Measurements from ENCODE around the gene THADA.
"Not testable (repeated sequence)": the region's sequence is repeated elsewhere in the genome, so short reads cannot be mapped to it uniquely, and the experiment has no call there.

The THADA gene

DNA sequence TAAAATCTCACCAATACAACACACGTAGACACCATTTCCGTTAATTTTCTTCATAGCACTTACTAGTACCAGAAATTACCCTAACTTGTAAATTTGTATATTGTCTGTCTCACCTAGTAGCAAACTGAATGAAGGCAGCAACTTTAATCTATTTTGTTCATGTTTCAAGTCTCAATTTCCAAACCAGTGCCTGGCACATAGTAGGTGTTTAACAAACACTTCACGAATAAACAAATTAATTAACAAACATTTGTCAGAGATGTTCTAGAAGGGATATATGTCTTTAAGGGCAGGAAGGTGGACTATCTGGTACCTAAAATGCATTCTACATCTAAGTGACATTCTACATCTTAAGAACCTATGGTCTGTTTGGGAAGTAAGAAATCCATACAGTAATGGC, 963 bp downstream of the THADA start:
- DNase-seq (ENCODE audit: low read depth), result no peak

DNA sequence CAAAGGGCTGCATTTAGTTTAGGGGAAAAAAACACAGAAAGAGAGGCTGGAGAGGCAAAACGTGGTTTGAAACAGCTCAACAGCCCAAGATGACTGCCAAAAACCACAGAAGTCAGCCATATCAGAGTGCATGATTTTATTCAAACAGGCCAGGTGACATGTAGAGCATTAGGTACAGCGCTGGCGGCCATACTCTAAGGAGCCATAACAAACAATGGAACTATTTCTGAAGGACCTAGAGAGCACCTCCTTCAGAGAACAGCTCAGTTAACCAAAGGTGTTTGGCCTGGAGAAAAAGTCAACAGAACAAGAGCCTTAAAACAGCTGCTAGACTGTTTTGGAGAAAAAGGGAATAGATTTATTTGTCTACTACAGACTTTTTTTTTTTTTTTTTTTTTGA, 2.6 kb downstream of the THADA start:
- no peak for DNase-seq (ENCODE audit: low read depth)

DNA sequence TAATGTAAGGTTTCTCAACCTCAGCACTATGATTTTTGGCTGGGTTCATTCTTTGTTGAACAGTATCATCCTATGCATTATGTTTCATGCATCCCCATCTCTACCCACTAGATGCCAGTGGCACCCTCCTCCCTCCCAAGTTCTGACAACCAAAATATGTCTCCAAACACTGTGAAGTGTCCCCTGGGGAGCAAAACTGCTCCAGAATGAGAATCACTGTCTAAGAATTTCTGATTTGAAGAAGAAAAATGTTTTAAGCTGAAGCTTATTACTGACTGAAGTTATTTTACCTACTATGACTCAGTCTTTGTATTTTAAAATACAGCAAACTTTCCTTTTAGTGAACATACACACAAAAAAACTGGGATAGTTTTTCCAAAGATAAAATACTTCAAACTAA, 3.4 kb downstream of the THADA start:
- DNase-seq (ENCODE audit: low read depth), result no peak

DNA sequence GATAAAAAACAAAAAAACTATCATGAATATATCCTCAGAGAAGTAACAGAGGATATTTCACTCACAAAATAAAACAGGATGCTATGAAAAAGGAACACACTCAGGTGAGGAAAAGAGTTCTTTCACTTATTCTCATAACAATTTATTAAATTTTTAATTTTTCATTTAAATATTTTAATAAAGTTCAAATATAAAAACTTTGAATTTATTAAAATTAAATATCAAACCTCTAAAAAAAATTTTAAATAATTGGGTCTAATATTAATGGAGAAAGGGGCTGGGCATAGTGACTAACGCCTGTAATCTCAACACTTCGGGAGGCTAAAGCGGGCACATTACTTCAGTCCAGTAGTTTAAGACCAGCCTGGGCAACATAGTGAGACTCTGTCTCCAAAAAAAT, 10.1 kb downstream of the THADA start:
- DNase-seq (ENCODE audit: low read depth), result no peak

DNA sequence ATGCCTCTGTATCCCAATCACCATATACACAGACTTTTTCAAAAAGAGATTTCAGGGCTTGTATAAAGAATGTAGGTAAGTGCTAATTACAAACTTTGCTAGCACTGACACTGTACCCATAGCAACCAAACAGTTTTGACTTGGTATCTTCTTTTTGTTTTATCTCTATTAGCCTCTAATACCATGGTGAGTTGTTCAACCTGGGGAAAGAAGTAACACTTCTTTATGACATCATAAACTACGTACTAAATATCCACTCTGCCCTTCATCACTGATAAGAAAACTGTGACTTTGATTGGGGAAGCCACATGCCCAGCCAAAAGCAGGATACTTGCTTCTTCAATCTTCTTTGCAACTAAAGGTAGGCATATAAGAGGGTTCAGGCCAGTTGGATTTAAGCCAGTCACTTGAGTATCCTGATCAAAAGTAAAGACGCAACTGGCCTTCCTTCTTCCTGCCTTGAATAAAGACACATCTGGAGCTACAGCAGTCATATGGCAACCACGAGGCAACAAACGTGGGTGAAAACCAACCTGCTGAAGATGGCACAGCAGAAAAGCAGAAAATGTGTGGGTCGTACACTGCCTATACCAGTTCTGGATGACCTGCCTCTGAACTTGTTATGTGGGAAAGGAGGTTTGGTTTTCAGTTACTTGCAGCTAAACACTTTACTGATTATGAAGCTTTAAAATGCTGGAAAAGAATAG, 16.4 kb downstream of the THADA start:
- DNase-seq (ENCODE audit: low read depth), result no peak

DNA sequence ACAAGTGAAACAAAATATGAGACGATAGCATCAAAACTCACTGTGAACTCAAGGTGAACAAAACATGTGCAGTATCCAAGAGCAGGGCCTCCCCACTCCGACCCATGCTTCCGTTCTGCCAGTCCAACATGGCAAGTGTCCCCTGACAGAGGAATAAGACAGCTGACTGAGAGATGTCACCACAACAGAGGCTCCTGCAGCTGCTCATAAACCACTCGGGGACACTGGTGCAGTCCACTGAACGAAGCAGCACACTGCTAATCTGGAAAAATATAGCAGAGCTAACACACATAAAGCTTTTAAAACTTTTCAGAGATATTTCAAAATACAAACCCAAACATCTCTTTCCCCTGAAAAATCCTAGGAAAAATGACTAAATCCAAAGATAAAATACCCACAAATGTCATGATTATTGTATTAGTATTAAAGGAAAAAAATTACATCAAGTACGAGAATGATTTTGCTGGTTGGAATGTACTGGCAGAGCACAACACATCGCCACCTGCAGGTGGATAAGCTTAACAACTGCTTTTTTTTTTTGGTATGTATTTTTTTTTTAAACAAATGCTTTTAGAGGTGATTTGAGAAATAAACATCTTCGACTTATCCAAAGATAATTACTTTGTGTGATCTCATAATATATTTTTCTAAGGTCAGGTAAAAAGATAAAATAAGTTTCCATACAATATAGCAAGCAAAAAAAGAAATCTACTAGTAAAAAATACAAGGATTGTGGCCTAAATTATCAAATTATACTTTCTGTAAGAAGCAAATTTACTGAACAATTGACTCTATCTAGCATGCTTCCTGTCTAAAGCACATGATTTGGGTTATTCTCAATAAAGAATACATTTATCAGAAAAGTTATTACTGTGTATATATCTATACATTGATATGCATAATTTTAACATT, 18.6 kb downstream of the THADA start:
- peak; percentile 28 for DNase-seq (ENCODE audit: low read depth)

DNA sequence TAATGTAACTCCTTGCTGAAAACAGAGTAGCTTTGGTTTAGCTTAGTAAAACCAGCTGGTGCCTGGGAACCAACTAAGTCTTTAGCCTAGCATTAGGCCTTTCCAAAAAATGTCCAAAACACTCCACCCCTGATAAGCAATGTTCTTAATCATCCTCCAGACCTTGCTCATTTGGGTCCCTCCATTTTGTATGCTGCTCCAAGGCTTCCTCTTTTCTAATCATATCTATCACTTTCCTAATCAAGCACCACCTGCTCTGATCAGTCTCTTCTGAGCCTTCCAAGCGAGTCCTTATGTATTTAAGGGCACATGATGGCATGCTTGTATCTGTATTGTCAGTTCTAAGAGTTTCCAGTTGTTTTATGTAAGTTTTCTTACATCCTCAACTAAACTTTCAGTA, 23.6 kb downstream of the THADA start:
- no peak for DNase-seq (ENCODE audit: low read depth)

DNA sequence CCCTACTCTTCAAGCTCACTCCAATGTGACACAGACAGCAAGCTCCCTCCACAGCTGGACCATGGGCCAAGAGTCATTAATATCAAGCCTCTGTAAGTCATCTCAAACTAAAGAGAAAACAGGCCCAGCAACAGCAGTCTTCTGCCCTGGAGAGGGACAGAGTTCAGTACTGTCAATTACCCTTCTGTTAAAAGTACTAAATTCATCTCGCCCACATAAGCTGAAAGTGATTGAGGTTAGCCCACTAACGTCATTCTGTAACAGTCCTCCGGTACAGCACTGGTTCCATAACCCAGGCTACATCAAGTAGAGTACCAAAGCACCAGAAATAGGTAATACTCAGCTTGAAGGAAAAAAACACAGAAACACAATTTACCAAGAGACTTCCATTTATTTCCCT, 25.9 kb downstream of the THADA start:
- DNase-seq (ENCODE audit: low read depth), result no peak

DNA sequence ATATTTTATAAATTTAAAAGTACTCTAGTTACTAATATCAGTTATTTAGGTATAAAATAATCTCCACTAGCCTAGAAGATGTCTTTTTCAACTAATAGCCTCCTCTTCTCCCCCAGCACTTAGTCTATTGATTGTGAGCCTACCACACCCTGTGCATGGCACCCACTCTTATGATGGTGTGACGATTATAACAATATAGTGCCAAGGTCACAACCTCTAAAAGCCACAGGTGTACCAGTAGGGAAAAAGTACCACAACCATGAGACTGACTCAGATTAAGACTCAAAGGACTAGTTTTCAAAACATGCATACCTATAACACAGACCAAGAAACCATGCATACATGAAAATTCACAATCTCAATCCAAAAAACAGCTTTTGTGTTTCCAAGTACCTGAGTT, 27.6 kb downstream of the THADA start:
- no peak for DNase-seq (ENCODE audit: low read depth)

DNA sequence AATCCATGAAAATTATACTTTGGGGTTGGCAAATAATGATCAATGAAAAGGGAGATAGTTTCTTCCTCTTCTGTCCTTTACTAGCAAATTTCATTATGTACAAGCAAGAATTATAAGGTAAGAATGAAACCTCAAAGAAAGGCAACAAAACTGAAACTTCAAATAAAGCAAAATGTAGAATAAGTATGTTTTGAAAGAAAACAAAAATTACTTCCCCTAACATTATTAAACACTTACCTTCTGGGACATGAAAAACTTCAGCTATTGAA, 29.4 kb downstream of the THADA start:
- DNase-seq (ENCODE audit: low read depth), result no peak

DNA sequence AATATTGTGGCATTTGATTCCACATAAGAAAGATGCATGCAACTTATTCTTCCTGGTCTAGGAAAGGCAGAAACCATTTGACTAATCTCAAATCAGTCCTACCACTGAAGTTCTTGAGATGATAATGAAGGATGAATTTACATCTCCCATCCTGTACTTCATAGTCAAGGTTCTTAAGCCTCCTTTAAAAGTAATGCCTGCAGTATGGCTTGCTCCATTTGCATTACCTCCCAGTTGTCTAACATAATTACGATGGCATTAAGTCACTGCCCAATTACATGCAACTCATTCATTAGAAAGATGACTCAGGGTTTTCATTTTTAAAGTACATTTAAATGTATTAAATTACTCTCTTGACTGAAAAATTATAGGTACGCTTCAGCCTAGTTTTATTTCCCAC, 32.2 kb downstream of the THADA start:
- DNase-seq (ENCODE audit: low read depth), result no peak

DNA sequence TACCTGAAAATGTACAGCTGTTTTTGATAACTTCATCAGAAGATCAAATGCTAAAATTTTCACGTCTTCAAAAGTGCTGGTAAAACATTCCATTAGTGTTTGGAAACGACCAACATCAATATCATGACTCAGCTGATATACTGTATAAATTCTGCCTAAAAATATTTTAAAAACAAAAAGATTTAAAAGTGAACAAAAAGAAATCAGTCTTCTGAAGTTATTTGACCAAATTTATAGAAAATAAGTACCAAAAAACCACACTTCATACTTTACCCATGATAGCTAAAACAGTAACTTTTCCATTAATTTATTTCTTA, 35.6 kb downstream of the THADA start:
- no peak for DNase-seq (ENCODE audit: low read depth)

DNA sequence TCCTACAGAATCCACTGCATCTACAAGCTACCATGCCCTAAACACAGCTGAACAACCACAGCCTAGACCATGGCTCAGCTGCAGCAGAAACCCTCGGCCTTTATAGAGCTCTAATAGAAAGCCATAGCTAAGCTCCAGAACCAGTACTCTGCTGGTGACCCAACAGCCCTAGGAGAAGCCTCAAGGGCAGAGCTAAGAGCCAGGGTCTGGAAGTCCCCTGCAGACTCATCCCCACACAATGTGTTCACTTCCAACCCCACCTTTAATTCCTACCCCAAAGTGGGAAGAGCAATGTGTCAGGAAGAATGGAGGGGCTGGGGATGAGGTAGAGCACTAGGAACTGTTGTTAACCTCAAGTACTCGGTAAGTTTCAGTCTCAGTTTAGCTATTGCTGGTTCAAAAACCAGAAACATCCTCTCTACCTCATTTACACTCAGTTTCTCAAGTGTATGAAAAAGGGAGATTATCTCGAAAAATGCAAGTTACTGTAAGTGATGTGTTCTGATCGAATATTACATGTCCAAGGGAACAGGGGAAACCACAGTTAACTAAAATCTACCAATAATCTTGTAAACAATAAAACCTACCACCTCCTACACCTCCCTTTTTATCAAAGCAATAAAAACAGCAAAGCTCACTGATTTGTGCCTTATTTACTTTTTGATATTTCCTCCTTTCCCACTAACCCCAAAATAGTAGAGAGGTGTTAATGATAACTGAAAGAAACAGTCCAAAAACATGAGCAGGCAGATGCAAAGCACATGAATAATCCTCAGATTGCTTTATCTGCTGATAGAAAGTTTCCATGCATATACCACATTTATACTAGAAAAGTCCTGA, 36.2 kb downstream of the THADA start:
- no peak for DNase-seq (ENCODE audit: low read depth)

DNA sequence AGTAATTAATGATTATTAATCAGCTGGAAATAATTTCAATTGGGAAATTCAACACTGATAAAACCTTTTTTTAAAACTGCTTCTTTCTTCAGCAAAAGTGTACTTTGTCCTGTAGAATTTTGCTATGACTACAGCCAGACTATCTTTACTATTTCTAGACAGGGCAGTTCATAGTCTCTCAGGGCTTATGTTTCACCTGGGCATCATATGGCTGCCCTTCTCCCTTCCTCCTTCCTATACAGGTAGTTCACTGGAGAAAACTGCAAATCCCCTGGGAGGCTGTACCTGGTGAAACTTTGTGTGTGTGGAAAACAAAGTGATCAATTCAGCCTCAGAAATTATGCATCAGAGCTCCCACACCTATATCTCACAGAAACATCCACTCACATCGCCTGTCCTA, 38.6 kb downstream of the THADA start:
- no peak for DNase-seq (ENCODE audit: low read depth)

DNA sequence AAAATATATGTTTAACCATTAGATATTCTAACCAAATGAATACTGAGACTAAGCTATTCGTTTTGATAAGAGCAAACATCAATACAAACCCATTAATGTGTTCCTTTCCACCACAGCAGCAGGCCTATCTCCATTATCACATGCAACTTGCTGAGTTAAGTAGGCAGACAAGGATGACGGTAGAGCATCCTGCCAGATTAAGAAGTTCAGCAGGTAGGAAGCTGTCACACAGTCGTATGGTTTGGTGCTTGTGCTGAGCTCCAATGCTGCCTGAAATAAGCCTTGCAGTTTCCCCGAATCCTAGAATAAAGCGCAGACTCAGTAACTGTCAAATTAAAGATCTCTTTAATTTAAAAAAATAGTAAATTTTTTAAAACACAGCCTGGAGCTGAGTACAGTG, 39.6 kb downstream of the THADA start:
- no peak for DNase-seq (ENCODE audit: low read depth)

DNA sequence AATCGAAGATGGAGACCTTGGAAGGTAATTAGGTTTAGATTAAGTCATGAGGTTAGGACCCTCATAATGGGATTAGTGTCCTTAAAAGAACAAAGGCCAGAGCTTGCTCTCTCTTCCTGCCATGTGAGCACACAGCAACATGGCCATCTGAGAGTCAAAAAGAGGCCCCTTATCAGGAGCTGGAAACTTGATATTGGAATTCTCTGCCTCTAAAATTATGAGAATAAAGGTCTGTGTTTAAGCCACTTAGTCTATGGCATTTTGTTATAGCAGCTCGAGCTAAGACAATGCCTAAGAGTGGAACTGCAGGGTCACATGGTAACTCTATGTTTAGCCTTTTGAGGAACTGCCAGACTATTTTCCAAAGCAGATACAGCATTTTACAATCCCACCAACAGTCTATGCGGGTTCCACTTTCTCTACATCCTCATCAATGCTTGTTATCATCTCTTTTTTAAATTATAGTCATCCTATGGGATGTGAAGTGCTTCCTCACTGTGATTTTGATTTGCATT, 42.4 kb downstream of the THADA start:
- no peak for DNase-seq (ENCODE audit: low read depth)

DNA sequence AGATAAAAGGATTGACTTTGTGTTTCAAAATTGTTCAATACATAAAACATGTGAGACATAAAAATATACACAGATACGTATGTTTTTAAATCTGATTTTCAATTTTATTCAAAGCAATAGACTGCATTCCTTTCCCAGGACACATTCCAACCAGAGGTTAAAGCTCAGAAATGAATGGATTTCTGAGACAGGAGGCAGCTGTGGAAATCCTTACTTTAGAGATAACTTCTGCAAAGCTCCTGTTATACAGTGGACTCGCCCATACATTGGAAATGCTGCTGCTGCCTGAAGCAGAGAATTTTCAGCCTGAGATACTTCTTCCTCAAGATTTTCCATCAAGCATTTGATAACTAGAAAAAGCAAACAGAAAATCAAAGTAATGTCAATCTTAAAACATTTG, 43.8 kb downstream of the THADA start:
- DNase-seq (ENCODE audit: low read depth), result no peak

DNA sequence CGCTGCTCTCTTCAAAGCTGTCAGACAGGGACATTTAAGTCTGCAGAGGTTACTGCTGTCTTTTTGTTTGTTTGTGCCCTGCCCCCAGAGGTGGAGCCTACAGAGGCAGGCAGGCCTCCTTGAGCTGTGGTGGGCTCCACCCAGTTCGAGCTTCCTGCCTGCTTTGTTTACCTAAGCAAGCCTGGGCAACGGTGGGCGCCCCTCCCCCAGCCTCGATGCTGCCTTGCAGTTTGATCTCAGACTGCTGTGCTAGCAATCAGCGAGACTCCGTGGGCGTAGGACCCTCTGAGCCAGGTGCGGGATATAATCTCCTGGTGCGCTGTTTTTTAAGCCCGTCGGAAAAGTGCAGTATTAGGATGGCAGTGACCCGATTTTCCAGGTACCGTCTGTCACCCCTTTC, 47.5 kb downstream of the THADA start:
- not testable (repeated sequence) for DNase-seq (ENCODE audit: low read depth)

DNA sequence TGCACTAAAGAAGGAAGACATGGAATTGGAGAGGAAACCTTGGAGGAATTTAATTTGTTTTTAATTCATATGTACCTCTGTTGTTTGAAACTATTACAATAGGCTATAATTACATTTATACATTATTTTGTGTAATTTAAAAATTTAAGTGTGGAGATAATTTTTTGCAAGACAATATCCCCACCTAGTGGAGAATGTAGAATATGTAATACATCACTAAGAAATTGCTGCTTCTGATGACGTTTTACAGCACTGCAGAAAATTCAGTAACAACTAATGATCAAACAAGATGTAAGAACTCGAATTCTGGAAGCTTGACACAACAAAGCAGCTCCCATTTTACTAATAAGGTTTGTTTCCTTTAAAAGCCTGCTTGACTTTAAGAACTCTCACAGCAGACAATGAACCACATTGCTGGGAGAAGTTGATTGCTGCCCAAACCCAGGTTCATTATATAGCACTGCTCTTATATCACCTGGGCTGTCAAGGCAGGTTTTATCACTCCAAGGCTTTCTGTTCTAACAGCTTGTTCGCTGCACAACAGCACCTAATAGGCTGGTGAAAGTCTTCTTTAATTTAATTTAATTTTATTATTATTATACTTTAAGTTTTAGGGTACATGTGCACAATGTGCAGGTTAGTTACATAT, 53.4 kb downstream of the THADA start:
- DNase-seq (ENCODE audit: low read depth), result no peak

DNA sequence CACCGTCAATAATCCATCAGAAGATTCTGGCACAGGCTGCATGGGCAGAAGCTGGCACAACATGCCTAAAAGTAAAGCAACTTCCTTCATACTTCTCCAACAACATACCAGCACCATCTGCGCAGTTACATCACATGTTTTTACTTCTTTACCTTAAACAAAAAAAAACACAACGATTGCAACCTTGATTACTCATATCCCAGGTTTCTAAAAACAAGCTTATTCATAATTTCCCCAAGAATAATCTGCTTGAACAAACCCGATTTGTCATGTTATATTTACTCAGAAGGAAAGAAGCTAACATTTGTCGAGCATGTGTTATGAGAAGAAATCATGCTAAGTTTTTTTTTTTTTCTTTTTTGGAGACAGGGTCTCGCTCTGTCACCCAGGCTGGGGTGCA, 54.7 kb downstream of the THADA start:
- peak; percentile 61 for DNase-seq (ENCODE audit: low read depth)

DNA sequence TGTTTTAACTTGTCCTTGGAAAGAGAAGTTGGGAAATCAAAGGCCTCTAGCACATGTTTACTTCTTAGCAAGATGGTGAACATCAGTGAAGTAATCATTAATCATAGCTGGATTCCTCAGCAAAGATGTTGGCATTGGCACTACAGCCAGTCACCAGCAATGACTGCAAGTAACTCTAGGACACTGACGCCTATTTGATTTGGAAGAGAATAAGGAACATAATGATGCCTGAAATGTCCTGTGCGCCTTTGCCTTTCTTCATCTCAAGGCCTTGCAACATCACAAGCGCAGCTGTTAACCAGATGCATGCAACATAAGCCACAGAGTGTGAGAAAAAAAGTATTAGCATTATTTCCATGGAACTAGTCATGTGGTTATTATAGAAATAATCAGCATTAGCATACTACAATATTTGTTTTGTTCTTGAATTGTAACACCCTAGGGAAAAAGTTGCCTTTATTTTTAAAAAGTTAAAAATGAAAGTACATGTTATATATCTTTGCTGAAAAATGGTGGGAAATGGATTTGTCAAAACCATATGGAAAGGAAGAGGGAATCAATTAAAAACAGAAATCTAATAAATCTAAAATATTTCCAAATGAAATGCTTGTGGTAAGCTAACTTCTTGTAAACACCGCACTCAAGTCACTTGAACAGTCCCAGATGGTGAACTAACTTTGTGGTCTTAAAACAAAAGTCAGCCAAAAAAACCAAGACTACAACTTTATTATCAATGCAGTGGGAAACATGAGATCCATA, 55.6 kb downstream of the THADA start:
- peak; percentile 86 for DNase-seq (ENCODE audit: low read depth)

DNA sequence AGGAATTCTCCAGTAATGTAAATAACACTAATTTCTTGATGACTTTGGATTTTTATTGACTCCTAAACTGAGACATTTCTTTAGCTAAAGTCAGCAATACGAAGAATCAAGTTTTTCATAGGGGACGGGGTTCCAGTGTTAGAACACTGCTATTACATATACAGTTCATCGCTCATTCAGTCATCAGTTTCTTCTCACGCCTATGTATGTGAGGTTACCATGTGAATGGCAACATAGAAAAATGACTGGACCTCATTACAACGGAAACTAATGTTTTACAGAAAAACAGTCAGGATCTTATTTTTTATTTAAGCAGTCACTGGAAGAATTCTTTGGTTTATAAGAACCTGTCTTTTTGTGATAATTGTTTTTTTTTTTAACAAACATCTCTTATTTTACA, 56.4 kb downstream of the THADA start:
- DNase-seq (ENCODE audit: low read depth), result no peak
